C4-2B (cell line): ENCODE data around the gene TAOK1.

Experiments used
- H3K27ac ChIP-seq: fragments of 450-650 bp; 2 replicates; pipeline ENCODE4 v1.5.1; 2017
- ZFX ChIP-seq: fragments of 450-650 bp; IDR thresholded peaks from 2 replicates; pipeline ENCODE4 v1.6.1; 2017
- TF ChIP-seq, protein P1 (sequence below): fragments of 450-650 bp; conservative IDR thresholded peaks from 2 replicates; pipeline ENCODE4 v1.5.1; 2017; ENCODE audit warnings: mild to moderate bottlenecking

TAOK1 gene

DNA sequence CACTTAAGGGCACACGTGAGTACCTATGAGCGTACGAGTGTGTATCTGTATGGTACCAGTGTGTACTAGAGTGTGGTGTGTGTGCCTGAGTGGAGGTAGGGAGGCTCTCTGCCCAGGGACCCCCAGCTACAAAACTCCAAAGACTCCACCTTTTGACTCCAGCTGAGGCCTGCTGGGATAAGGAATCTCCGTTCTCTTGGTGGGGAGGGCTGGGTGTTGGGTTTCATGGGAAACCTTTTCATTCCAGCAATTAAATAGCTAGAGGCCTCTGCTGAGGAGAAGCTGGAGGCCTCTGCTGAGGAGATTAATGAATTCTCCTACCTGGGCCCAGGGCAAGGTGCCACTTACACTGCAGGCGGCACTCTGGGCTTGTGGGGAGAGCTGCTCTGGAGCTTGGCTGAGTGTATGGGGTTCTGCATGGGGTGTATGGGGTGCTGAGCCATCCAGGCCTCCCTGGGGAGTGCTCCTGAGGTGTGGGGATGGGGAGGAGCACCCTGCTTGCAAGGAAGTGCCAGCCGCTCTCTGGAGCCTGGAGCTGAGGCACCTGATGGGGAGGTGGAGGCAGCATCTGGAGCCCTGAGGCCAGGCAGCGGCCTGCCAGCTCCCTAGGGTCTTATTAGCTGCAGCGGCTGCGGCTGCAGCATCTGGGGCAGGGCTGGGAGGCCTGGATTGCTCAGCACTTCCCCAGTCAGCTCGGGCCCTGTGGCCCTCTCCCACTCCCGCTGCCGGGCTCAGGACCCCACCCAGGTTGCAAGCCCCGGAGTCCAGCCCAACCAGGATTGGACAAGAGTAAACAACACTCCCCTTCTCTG, 207.4 kb downstream of the TAOK1 start:
- no peak for TF ChIP-seq ZFX
- TF ChIP-seq, protein P1, sequence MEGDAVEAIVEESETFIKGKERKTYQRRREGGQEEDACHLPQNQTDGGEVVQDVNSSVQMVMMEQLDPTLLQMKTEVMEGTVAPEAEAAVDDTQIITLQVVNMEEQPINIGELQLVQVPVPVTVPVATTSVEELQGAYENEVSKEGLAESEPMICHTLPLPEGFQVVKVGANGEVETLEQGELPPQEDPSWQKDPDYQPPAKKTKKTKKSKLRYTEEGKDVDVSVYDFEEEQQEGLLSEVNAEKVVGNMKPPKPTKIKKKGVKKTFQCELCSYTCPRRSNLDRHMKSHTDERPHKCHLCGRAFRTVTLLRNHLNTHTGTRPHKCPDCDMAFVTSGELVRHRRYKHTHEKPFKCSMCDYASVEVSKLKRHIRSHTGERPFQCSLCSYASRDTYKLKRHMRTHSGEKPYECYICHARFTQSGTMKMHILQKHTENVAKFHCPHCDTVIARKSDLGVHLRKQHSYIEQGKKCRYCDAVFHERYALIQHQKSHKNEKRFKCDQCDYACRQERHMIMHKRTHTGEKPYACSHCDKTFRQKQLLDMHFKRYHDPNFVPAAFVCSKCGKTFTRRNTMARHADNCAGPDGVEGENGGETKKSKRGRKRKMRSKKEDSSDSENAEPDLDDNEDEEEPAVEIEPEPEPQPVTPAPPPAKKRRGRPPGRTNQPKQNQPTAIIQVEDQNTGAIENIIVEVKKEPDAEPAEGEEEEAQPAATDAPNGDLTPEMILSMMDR, result no peak
- no peak overlapping the region for H3K27ac ChIP-seq
